BE2C (cell line): ENCODE data around the gene FXR2.

ENCODE experiments used
- DNase-seq: peaks from one replicate; pipeline ENCODE4 v3.0.0-alpha.2; 2020
- H3K27me3 ChIP-seq: fragments of 250-450 bp; sonication (Bioruptor Pico); 2 replicates; pipeline ENCODE4 v1.5.1; 2020; ENCODE audit warnings: mild to moderate bottlenecking
- H3K36me3 ChIP-seq: fragments of 250-450 bp; sonication (Bioruptor Pico); 2 replicates; pipeline ENCODE4 v1.5.1; 2020; ENCODE audit warnings: mild to moderate bottlenecking
- H3K4me1 ChIP-seq: fragments of 250-450 bp; sonication (Bioruptor Pico); 2 replicates; pipeline ENCODE4 v1.5.1; 2020
- H3K4me3 ChIP-seq: 2 replicates; pipeline ENCODE4 v1.5.1; 2011; ENCODE audit warnings: low read depth, low read length
- H3K9me3 ChIP-seq: fragments of 250-450 bp; sonication (Bioruptor Pico); 2 replicates; pipeline ENCODE4 v1.5.1; 2020
- CTCF ChIP-seq: IDR thresholded peaks from 2 replicates; pipeline ENCODE4 v1.5.1; 2012; ENCODE audit warnings: mild to moderate bottlenecking, low read depth, low read length

The FXR2 gene

GRCh38 chr17:7589891-7590691 is 24.6 kb downstream of the FXR2 start, which contains the start of gene SOX15:
Gene SOX15, minus strand, starts transcription at chr17:7590094. Its CDS starts 418 bp downstream, at chr17:7589676.
- Histone ChIP-seq H3K27me3 (no peaks in the 10 kb centered on the region), H3K4me1 (peaks cover 6% of the 10 kb centered on the region; the same call in 1 of the 2 replicates), H3K4me3 (no peak within 1 kb of the TSS), H3K9me3 (no peaks in the 10 kb centered on the region), H3K36me3 (peaks cover 24% of the 10 kb centered on the region)
- no peak for DNase-seq
- no peak for TF ChIP-seq CTCF

GRCh38 chr17:7589204-7589868 is 25.4 kb downstream of the FXR2 start:
- no peaks in the 10 kb centered on the region for H3K27me3 ChIP-seq
- peak; percentile 67 for TF ChIP-seq CTCF
- no peaks in the 10 kb centered on the region for H3K9me3 ChIP-seq
- DNase-seq, result peak; percentile 78
- H3K36me3 ChIP-seq, result peaks cover 21% of the 10 kb centered on the region
- no peak overlapping the region for H3K4me3 ChIP-seq
- peaks cover 6% of the 10 kb centered on the region; the same call in 1 of the 2 replicates for H3K4me1 ChIP-seq

GRCh38 chr17:7588553-7589203 is 26.0 kb downstream of the FXR2 start:
- no peak overlapping the region for H3K4me3 ChIP-seq

GRCh38 chr17:7587420-7588151 is 27.1 kb downstream of the FXR2 start:
- DNase-seq, result no peak
- no peaks in the 10 kb centered on the region for H3K27me3 ChIP-seq
- no peak overlapping the region for H3K4me3 ChIP-seq
- peaks cover 21% of the 10 kb centered on the region for H3K36me3 ChIP-seq
- no peaks in the 10 kb centered on the region for H3K9me3 ChIP-seq
- no peak for TF ChIP-seq CTCF
- H3K4me1 ChIP-seq, result peaks cover 10% of the 10 kb centered on the region

More at GRCh38 chr17:7588553-7589203, 26.0 kb downstream of the FXR2 start:
- Histone ChIP-seq H3K4me1 (peaks cover 6% of the 10 kb centered on the region; the same call in 1 of the 2 replicates), H3K27me3 (no peaks in the 10 kb centered on the region), H3K9me3 (no peaks in the 10 kb centered on the region), H3K36me3 (peaks cover 20% of the 10 kb centered on the region)
- TF ChIP-seq CTCF, result no peak
- no peak for DNase-seq

GRCh38 chr17:7586673-7587419 is 27.9 kb downstream of the FXR2 start:
- peaks cover 19% of the 10 kb centered on the region for H3K36me3 ChIP-seq
- peaks cover 10% of the 10 kb centered on the region for H3K4me1 ChIP-seq
- H3K4me3 ChIP-seq, result no peak overlapping the region
- TF ChIP-seq CTCF, result peak; percentile 51
- H3K27me3 ChIP-seq, result no peaks in the 10 kb centered on the region
- peak; percentile 49 for DNase-seq
- no peaks in the 10 kb centered on the region for H3K9me3 ChIP-seq
